GM19463 (cell line): ENCODE results near the gene UBE2G2.

Experiments used
- ATAC-seq: cut with Tn5 transposase; IDR thresholded peaks from one replicate; pipeline ENCODE4 v1.9.1; 2021; ENCODE audit warnings: mild to moderate bottlenecking, moderate library complexity; ENCODE audit not compliant: unreplicated experiment

Gene UBE2G2

GRCh38 chr21:44752671-44753235 lies 48.9 kb downstream of the UBE2G2 start:
- no peak for ATAC-seq

GRCh38 chr21:44751799-44752636 lies 49.6 kb downstream of the UBE2G2 start:
- ATAC-seq: no peak

DNA sequence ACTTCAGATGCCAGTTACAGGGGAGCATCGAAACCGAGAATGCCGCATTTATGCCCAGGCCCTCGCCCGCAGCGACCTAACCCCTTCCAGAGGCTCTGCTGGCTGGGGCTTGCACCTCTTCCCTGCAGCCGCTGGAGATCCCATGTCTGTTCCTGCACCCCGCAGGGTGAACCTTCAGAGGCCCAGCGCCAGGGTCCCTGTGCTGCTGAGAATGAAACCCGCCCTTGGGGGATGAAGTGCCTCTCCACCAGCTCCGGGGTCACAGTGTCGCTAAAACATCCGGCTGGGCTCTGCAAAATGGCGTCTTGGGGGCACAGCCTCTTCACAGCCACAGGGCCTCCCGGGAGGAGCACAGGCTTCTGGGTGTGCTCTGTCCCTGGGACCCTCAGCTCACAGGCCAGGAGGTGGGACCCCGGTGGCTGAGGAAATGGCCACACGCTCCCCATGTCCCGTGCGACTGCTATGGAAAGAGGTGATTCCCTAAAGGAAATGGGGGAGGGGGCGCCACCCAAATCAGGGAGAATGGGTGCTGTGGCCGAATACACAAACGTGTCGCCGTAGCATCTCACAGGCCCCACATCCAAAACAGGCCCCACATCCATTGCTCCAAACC lies 50.3 kb downstream of the UBE2G2 start:
- ATAC-seq: no peak

DNA sequence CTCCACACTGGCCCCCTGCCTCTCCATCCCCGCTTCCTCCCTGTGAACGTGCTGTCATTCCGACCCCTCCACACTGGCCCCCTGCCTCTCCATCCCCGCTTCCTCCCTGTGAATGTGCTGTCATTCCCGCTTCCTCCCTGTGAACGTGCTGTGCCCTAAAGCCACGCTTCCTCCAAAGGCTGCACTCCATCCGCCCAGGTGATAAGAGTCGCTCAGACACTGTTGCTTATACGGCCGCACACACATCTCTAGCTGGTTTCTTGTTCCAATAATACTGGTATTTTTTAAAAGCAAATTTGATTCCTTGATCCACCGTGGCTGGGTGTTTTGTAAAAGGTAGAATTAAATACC lies 51.0 kb downstream of the UBE2G2 start:
- no peak for ATAC-seq

DNA sequence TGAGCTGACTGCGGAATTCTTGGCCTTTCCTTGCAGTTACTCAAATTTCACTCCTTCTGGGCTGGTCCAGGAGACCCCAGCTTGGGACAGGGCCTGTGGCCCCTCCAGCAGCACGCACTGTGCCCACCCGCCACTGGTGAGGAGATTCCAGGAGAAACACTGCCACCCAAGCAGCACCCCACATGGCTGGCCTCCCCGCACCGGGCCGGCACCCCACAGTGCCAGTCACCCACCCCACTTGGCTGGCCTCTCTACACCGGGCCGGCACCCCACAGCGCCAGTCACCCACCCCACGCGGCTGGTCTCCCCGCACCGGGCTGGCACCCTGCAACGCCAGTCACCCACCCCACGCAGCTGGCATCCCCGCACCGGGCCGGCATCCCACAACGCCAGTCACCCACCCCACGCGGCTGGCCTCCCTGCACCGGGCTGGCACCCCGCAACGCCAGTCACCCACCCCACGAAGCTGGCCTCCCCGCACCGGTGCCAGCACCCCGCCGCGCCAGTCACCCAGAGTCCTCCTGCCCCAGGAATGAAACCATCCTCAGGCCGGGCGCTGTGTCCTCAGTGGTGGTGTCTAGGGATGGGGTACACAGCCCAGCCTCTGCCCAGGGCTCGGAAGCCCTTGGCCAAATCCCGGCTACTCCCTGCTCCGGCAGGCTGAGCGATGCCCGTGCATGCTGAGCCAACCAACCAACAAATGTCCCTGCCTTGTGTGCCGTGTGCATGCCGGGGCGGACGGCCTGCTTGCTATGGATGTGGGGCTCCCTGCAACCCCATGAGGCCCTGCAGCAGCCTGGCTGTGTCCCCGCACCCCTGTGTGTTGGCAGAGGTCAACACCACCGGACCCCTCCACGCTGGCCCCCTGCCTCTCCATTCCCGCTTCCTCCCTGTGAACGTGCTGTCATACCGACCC lies 51.6 kb downstream of the UBE2G2 start:
- no peak for ATAC-seq

GRCh38 chr21:44749116-44749758 lies 52.4 kb downstream of the UBE2G2 start:
- ATAC-seq: no peak

DNA sequence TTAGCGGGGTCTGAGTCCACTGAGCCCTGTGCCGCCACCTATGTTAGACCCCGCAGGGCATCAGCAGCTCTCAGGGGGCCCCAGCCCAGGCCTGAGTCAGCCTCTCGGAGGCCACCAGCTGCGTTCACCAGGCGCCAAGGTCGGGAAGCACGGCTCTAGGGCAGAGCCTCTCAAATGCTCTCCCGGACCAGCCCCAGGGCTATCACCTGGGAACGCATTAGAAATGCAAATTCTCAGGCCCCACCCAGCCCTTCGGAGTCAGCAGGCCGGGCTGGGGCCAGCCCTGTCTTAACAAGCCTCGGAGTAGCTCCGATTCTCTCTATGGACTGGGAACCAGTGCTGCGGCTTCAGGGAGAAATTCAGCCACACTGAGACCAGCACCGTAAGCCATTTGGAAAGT lies 53.0 kb downstream of the UBE2G2 start:
- ATAC-seq: no peak

DNA sequence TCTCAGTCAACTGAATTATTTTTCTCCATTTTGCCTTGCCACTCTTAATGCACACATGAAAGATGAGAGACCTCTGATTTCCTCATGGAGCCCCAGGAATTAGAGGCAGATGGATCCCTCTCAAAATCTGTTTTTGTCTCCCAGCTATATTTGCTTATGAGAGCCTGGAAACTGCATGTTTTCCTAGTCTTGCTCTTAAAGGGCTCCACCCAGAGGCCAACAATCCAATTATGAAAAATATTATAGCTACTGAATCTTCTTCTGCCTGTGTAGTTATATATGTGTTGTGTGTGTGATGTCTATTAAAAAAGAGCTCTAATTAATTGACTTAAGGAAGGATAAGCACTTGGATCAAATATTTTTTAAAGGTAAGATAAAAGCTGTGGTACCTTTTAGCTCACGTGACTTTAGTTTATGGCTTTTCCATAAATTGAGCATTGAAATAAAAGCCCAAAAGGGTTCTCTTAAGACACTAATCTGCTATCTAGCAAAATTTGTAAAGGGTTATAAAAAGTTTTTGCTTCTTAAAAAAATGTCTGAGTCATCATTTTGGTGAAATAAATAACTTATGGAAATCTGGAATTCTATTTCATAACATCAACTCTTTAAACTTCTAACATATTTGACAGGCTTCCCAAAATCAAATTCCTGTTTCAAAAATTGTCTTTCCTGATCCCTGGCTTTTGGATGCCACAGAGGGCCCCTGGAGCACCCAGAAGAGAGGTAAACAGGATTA lies 59.0 kb downstream of the UBE2G2 start:
- ATAC-seq: no peak

- no peak for ATAC-seq
Observed at GRCh38 chr21:44741921-44742320, 59.7 kb downstream of the UBE2G2 start.

- no peak for ATAC-seq
Observed at GRCh38 chr21:44740742-44741141, 60.9 kb downstream of the UBE2G2 start.

- no peak for ATAC-seq
Observed at GRCh38 chr21:44739316-44739715, 62.3 kb downstream of the UBE2G2 start.

DNA sequence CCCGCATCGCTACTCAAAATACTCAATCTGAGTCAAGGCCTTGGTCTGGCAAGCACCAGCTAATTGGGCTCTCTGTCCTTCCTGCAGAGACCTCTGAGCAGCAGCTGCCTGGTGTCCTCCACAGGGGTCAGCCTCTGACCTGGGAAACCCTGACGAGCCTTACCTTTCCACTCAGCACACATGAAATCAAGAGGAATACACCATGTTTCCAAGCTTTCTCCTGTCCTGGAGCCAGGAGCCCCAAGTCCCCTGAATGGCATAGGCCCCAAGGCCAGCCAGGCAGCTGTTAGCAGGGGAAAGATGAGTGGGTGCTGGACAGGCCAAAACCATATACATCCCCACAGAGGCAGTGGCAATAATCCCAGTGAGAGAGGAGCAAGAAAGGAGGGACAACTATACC lies 63.0 kb downstream of the UBE2G2 start:
- ATAC-seq: no peak

- no peak for ATAC-seq
Observed at GRCh38 chr21:44737706-44738354, 63.8 kb downstream of the UBE2G2 start.

DNA sequence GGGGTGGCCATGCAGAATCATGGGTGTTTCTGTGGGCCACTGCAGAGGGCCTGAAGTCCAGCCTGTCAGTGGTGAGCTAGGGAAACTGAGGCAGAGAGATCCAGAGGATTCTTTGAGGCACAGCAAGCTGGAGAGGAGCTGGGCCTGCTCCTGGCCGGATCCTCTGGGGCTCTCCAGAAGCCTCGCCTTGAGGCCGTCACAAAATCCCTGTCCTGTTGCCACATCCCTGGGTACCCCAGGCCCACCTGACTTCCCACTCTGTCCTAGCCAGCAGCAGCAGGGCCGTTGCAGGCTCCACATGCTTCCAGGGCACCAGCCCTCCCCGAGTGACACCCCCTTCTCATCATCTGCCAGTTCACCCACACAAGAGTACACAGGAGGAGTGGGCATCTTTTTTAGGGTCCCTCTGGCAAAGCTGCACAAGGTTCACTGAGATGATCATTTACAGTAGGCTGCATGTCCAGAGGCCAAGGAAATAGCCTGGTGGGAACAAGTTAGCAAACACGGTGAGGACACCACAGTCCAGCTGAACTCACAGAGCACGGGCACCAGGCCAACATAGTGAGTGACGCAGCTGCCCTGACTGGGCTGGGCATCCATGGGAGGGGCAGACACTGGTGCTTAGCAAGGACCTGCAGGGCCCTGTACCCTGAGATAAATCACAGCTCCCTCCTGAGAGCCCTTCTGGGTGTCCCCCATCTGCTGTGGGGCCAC lies 65.2 kb downstream of the UBE2G2 start:
- ATAC-seq: no peak

DNA sequence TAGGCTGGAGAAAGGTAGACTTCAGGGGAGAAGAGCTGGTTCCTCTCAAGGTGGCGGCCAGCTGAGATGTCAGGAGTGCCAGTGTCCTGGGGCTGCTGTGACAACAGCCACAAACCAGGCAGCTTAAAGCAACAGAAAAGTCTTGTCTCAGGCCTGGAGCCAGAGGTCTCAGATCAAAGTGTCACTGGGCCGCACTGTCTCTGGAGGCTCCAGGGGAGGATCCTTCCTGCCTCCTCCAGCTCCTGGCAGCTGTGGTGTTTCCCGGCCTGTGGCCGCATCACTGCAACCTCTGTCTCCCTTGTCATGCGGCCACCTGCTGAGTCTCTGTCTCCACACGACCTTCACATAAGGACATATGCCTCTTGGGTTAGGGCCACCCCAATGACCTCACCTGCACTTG lies 65.8 kb downstream of the UBE2G2 start:
- ATAC-seq: no peak

DNA sequence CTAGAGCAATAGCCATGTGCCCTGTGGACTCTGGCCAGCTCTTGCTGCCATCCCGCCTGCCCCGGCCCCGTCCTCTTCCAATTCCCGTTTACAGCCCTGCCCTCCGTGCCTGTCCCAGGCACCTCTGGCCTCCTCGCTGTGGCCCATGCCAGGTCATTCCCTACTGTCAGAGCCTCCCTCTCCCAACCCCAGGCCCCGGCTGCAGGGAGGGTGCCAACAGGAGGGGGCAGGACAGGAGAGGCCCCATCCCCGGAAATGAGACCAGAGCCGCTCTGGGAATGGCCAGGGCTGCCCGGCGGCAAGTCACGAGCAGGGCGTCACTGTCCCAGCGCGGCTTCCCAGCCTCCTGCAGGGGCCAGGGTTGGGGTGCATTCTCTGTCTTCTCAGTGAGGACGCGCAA lies 66.8 kb downstream of the UBE2G2 start:
- ATAC-seq: no peak

DNA sequence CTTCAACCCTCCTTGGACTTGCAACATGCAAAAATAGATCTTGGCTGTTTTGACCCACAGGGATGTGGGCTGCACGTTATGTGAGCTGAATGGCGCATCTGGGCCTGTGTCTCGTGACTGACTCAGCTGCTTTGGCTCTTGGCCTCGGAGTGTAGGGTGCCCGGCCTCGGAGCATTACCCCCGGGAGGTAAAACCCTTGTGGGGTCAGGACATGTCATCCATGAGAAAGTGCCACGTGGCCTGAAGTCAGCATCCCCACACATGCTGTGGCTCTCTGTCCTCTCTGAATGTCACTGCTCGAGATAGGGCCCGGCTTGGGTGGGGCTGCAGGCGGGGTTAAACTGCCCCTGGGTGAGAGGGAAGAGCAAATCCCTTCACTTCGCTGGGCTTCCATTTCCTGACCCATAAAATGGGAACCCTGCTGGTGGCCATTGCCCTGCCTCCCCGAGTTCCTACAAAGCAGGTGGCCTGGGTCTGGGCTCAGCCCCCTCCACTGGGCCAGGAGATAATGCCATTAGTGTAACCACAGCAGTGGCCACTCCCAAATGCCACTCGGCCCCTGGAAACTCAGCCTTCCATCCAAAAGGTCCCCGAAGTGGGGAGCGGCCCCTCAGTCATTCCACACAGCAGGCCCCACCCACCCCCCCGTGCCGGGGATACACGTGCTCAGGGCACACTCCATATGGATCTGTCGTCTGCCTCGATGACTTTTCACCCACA lies 67.4 kb downstream of the UBE2G2 start:
- no peak for ATAC-seq

DNA sequence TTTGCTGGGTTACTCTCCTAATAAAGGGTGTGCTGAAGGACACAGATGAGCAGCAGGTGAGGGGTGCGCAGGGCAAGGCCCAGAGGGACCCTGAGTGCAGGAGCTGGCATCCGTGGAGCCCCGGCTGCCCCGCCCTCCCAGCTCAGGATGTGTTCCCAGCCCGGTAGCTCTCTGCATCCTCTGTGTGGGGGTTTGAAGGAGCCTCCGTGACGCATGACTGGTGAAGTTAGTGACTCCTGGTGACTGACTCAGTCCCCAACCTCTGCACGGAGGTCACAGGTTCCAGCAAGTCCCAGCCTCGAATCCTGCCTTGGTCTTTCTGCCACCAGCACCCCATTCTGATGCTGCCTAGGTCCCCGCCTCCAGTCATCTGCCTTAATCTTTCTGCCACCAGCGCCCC lies 68.7 kb downstream of the UBE2G2 start:
- no peak for ATAC-seq
